Loucy (cell line): ENCODE measurements around the gene SLC22A16.
"Not testable (repeated sequence)": the region's sequence is repeated elsewhere in the genome, so short reads cannot be mapped to it uniquely, and the experiment has no call there.

Experiments
- H2AFZ ChIP-seq: fragments of 200-600 bp; sonication (generic); 2 replicates; pipeline ENCODE4 v1.6.0; 2016; ENCODE audit warnings: antibody characterized with exemption, mild to moderate bottlenecking, low read length, moderate library complexity
- H3F3A ChIP-seq: fragments of 200-600 bp; 2 replicates; pipeline ENCODE4 v1.6.0; 2016; ENCODE audit warnings: antibody characterized with exemption, low read depth, mild to moderate bottlenecking
- H3K27me3 ChIP-seq: fragments of 200-600 bp; sonication (generic); 2 replicates; pipeline ENCODE4 v1.6.1; 2014; ENCODE audit warnings: low read length, mild to moderate bottlenecking; ENCODE audit not compliant: insufficient read depth, poor library complexity, severe bottlenecking
- H3K36me3 ChIP-seq: fragments of 200-600 bp; sonication (generic); 2 replicates; pipeline ENCODE4 v1.6.1; 2016; ENCODE audit warnings: low read length; ENCODE audit not compliant: insufficient read depth
- H3K4me1 ChIP-seq: fragments of 200-600 bp; sonication (generic); 2 replicates; pipeline ENCODE4 v1.5.1; 2014; ENCODE audit warnings: low read length, mild to moderate bottlenecking; ENCODE audit not compliant: insufficient read depth, poor library complexity, severe bottlenecking
- H3K4me2 ChIP-seq: fragments of 200-600 bp; sonication (generic); 2 replicates; pipeline ENCODE4 v1.6.0; 2014; ENCODE audit warnings: antibody characterized with exemption, low read length, low read depth, mild to moderate bottlenecking; ENCODE audit not compliant: poor library complexity, severe bottlenecking
- H3K4me3 ChIP-seq: fragments of 200-600 bp; sonication (generic); 2 replicates; pipeline ENCODE4 v1.5.1; 2014; ENCODE audit warnings: low read length, mild to moderate bottlenecking, mixed read lengths; ENCODE audit not compliant: poor library complexity, severe bottlenecking
- H3K79me2 ChIP-seq: fragments of 200-600 bp; sonication (generic); 2 replicates; pipeline ENCODE4 v1.6.1; 2014; ENCODE audit warnings: low read length; ENCODE audit not compliant: insufficient read depth
- H3K9ac ChIP-seq: fragments of 200-600 bp; sonication (generic); 2 replicates; pipeline ENCODE4 v1.6.0; 2014; ENCODE audit warnings: mild to moderate bottlenecking, low read depth, low read length, moderate library complexity; ENCODE audit not compliant: poor library complexity, severe bottlenecking
- H3K9me2 ChIP-seq: fragments of 200-600 bp; sonication (generic); replicated peaks from 2 replicates; pipeline ENCODE4 v1.6.1; 2016; ENCODE audit warnings: low read depth, low read length, mixed read lengths
- H3K9me3 ChIP-seq: fragments of 200-600 bp; sonication (generic); 2 replicates; pipeline ENCODE4 v1.6.1; 2014; ENCODE audit warnings: mild to moderate bottlenecking, antibody characterized with exemption, low read length, low read depth; ENCODE audit not compliant: insufficient read depth
- H4K20me1 ChIP-seq: fragments of 200-600 bp; sonication (generic); 2 replicates; pipeline ENCODE4 v1.6.0; 2014; ENCODE audit warnings: antibody characterized with exemption, low read length, mild to moderate bottlenecking; ENCODE audit not compliant: insufficient read depth, poor library complexity, severe bottlenecking
- EZH2phosphoT487 ChIP-seq: fragments of 200-600 bp; IDR thresholded peaks from 2 replicates; pipeline ENCODE4 v1.6.1; 2018; ENCODE audit warnings: antibody characterized with exemption, mild to moderate bottlenecking, moderate library complexity, borderline replicate concordance
- TF ChIP-seq, protein P1 (sequence below): fragments of 200-600 bp; sonication (generic); conservative IDR thresholded peaks from 2 replicates; pipeline ENCODE4 v1.5.1; 2014; ENCODE audit warnings: mild to moderate bottlenecking, antibody characterized with exemption, low read length

SLC22A16 gene

GRCh38 chr6:110490110-110490509, 13.7 kb upstream of the SLC22A16 start:
- H3K36me3 ChIP-seq = no peaks in the 10 kb centered on the region
- H3K4me1 ChIP-seq = peaks cover 8% of the 10 kb centered on the region
- H3K4me3 ChIP-seq = no peak overlapping the region
- no peaks in the 10 kb centered on the region for H3K9me3 ChIP-seq
- TF ChIP-seq, protein P1, sequence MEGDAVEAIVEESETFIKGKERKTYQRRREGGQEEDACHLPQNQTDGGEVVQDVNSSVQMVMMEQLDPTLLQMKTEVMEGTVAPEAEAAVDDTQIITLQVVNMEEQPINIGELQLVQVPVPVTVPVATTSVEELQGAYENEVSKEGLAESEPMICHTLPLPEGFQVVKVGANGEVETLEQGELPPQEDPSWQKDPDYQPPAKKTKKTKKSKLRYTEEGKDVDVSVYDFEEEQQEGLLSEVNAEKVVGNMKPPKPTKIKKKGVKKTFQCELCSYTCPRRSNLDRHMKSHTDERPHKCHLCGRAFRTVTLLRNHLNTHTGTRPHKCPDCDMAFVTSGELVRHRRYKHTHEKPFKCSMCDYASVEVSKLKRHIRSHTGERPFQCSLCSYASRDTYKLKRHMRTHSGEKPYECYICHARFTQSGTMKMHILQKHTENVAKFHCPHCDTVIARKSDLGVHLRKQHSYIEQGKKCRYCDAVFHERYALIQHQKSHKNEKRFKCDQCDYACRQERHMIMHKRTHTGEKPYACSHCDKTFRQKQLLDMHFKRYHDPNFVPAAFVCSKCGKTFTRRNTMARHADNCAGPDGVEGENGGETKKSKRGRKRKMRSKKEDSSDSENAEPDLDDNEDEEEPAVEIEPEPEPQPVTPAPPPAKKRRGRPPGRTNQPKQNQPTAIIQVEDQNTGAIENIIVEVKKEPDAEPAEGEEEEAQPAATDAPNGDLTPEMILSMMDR = no peak
- TF ChIP-seq EZH2phosphoT487 = no peak
- H3K27me3 ChIP-seq = no peaks in the 10 kb centered on the region
- no peak overlapping the region for H3K4me2 ChIP-seq
- no peak overlapping the region; the same call in 1 of the 2 replicates for H2AFZ ChIP-seq
- no peaks in the 10 kb centered on the region for H3F3A ChIP-seq
- no peaks in the 10 kb centered on the region for H3K9me2 ChIP-seq
- no peaks in the 10 kb centered on the region for H3K79me2 ChIP-seq
- no peaks in the 10 kb centered on the region for H4K20me1 ChIP-seq
- H3K9ac ChIP-seq = no peak overlapping the region

GRCh38 chr6:110488606-110489190, 12.3 kb upstream of the SLC22A16 start:
- H3K9me3 ChIP-seq = no peaks in the 10 kb centered on the region
- no peaks in the 10 kb centered on the region for H3F3A ChIP-seq
- TF ChIP-seq, protein P1 = no peak
- TF ChIP-seq EZH2phosphoT487 = no peak
- H2AFZ ChIP-seq = no peak overlapping the region
- no peak overlapping the region for H3K4me3 ChIP-seq
- H3K9ac ChIP-seq = no peak overlapping the region
- H3K27me3 ChIP-seq = no peaks in the 10 kb centered on the region
- H3K79me2 ChIP-seq = no peaks in the 10 kb centered on the region
- H3K9me2 ChIP-seq = no peaks in the 10 kb centered on the region
- no peaks in the 10 kb centered on the region for H4K20me1 ChIP-seq
- H3K4me2 ChIP-seq = no peak overlapping the region
- peaks cover 9% of the 10 kb centered on the region for H3K4me1 ChIP-seq
- no peaks in the 10 kb centered on the region for H3K36me3 ChIP-seq

GRCh38 chr6:110487968-110488381, 11.6 kb upstream of the SLC22A16 start:
- not testable (repeated sequence) for H2AFZ ChIP-seq, H3K36me3 ChIP-seq, H3K9me3 ChIP-seq, H3K4me1 ChIP-seq, H3K79me2 ChIP-seq, H4K20me1 ChIP-seq, H3K27me3 ChIP-seq, H3F3A ChIP-seq, H3K4me2 ChIP-seq, H3K4me3 ChIP-seq, H3K9me2 ChIP-seq, H3K9ac ChIP-seq

DNA sequence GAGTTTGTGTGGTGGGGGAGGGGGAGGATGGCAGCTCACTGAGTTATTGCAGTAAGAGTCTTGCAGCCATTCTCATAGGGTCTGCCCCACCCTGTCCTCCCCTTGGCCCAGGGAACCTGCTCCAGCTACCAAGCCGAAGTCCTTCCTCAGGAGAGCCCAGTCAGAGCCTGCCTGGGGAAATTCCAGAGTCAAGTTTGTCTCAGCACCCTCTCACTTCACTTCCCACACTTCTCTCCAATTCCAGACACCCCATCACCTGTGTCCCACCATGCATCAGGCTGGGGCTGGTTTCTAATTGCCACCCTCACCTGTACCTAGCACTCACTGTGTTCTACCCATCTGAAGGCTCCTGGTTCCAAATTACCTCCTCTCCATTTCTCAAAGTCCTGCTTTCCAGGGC, 10.3 kb upstream of the SLC22A16 start:
- no peaks in the 10 kb centered on the region for H3K9me2 ChIP-seq
- no peak for TF ChIP-seq EZH2phosphoT487
- TF ChIP-seq, protein P1 = no peak
- no peaks in the 10 kb centered on the region for H3K36me3 ChIP-seq
- H3K4me1 ChIP-seq = peaks cover 9% of the 10 kb centered on the region
- H2AFZ ChIP-seq = no peak overlapping the region
- H3K79me2 ChIP-seq = no peaks in the 10 kb centered on the region
- no peaks in the 10 kb centered on the region for H3K27me3 ChIP-seq
- peaks cover 7% of the 10 kb centered on the region; the same call in 1 of the 2 replicates for H3K9me3 ChIP-seq
- H3K4me2 ChIP-seq = no peak overlapping the region
- no peak overlapping the region for H3K9ac ChIP-seq
- H3K4me3 ChIP-seq = no peak overlapping the region
- no peaks in the 10 kb centered on the region for H4K20me1 ChIP-seq
- H3F3A ChIP-seq = no peaks in the 10 kb centered on the region
